DLD1 (cell line): ENCODE results near the gene ADARB1.

Experiments
- in situ Hi-C: cut with HindIII; loops from 2 replicates; pipeline ENCODE4 v1.10.0; 2017; ENCODE audit warnings: low sequenced_read_pairs

Gene ADARB1

GRCh38 chr21:45219517-45219916, 145.1 kb downstream of the ADARB1 start:
- in situ Hi-C loops, result loop anchor here (25.0 kb wide), 1 partner anchor 118 kb away; no protein-coding TSS in a partner anchor

DNA sequence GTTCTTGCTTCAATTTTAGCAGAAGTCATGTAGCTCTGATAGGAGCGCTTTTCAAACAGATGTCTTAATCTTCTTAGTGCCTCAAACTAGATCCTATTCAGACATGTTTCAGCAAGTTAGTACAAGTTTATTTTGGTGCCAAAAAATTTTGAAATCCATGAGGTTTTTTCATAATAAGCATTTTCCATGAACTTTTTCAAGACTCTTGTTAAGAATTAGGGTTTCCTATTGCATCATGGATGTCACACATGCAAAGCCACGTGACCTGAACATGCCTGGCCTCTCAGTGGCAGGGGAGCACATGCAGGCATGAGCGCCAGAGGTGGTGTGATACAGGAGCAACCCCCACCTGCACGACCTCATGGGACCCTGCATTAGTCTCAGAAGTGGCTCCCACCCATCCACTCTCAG, 145.7 kb downstream of the ADARB1 start:
- in situ Hi-C loops, result loop anchor here (25.0 kb wide), 1 partner anchor 117 kb away; no protein-coding TSS in a partner anchor

DNA sequence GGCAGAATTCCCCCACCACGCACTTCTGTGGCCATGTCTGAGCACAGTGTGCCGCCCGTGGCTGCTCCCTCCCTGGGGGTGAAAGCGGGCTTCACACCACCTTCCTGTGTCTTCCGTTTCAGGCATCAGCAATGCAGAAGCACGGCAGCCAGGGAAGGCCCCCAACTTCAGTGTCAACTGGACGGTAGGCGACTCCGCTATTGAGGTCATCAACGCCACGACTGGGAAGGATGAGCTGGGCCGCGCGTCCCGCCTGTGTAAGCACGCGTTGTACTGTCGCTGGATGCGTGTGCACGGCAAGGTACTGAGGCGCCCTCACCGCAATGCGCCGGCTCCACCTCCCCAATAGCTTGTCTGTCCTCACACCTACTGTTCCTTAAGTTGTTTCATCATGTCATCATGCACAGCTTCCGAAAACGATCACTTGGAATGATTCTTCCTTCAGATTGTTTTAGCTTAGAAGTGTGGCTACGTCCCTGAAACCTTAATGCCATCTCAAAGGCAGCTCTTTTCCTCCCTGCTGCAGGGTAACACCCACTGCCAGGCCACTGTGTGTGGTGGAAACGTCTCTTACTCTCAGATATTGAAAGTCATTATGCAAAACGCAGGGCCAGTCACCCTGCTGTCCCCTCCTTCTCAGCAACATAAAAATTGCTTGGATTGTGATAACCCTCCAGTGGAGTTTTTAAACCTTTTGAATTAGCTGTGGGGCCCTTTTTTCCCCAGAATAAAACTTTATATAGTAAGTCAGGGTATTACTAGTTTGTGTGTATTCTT, 146.5 kb downstream of the ADARB1 start:
- in situ Hi-C loops, result loop anchor here (25.0 kb wide), 1 partner anchor 116 kb away; no protein-coding TSS in a partner anchor

DNA sequence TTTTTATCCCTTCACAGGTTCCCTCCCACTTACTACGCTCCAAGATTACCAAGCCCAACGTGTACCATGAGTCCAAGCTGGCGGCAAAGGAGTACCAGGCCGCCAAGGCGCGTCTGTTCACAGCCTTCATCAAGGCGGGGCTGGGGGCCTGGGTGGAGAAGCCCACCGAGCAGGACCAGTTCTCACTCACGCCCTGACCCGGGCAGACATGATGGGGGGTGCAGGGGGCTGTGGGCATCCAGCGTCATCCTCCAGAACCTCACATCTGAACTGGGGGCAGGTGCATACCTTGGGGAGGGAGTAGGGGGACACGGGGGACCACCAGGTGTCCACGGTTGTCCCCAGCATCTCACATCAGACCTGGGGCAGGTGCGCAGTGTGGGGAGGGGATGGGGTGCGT, 147.6 kb downstream of the ADARB1 start:
- in situ Hi-C loops, result loop anchor here (25.0 kb wide), 1 partner anchor 115 kb away; no protein-coding TSS in a partner anchor

- in situ Hi-C loops, result loop anchor here (25.0 kb wide), 1 partner anchor 114 kb away; no protein-coding TSS in a partner anchor
Measured at GRCh38 chr21:45223236-45224185, 149.1 kb downstream of the ADARB1 start.

- in situ Hi-C loops, result loop anchor here (25.0 kb wide), 1 partner anchor 113 kb away; no protein-coding TSS in a partner anchor
Measured at GRCh38 chr21:45224189-45224938, 150.0 kb downstream of the ADARB1 start.

- in situ Hi-C loops, result no loop called here
Measured at GRCh38 chr21:45225041-45225740, 150.8 kb downstream of the ADARB1 start.

- in situ Hi-C loops, result no loop called here
Measured at GRCh38 chr21:45225741-45226327, 151.5 kb downstream of the ADARB1 start.

- in situ Hi-C loops, result no loop called here
Measured at GRCh38 chr21:45226540-45227326, 152.4 kb downstream of the ADARB1 start.

- in situ Hi-C loops, result no loop called here
Measured at GRCh38 chr21:45227735-45228134, 153.4 kb downstream of the ADARB1 start.

GRCh38 chr21:45228171-45228641, 153.8 kb downstream of the ADARB1 start:
- in situ Hi-C loops, result no loop called here

DNA sequence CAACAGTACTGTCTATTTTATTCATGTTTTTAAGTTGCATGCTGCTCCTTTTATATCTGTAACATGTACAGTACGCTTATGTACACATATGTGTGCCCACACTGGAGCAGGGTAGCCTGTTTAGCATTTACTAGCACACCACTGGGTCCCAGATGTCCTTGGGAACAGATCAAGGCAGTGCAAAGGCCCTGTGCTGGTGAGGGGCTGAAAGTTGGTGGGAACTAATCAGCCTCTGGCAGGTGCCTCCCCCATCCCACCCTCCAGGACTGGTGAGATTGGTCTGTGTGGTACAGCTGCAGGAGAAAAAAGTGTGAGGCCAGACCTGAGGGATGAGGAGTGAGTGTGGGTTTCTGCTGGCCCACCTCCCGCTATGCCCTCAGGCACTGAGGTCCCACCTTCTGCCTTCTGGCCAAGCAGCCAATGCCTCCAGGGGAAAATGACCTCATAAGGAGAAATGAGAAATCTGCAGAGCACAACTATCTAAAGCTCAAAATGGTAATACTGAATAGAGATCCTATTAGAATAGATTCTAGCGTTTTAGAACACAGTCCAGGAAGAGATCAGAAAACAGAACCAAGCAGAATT, 154.4 kb downstream of the ADARB1 start:
- in situ Hi-C loops, result no loop called here

GRCh38 chr21:45231705-45232104, 157.3 kb downstream of the ADARB1 start:
- in situ Hi-C loops, result no loop called here

DNA sequence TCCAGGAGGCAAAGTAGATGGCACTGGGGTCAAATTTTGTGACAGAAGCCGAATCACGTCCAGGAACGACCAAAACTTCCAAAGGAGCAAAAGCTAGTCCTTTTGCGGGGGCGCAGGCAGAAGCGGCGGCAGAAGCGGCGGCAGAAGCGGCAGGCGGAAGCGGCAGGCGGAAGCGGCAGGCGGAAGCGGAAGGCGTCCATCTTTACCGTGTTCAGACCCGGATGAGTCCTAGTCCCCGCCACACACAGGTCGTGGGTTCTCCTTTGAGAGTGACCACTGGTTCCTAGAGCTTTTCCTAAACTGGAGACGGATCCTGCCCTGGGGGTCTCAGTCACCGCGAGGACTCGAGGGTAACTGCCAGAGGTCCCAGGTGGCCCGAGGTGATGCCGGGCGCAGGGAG, 159.7 kb downstream of the ADARB1 start:
- in situ Hi-C loops, result no loop called here

- in situ Hi-C loops, result no loop called here
Measured at GRCh38 chr21:45234965-45235364, 160.6 kb downstream of the ADARB1 start.

GRCh38 chr21:45235488-45235887, 161.1 kb downstream of the ADARB1 start:
- in situ Hi-C loops, result no loop called here

DNA sequence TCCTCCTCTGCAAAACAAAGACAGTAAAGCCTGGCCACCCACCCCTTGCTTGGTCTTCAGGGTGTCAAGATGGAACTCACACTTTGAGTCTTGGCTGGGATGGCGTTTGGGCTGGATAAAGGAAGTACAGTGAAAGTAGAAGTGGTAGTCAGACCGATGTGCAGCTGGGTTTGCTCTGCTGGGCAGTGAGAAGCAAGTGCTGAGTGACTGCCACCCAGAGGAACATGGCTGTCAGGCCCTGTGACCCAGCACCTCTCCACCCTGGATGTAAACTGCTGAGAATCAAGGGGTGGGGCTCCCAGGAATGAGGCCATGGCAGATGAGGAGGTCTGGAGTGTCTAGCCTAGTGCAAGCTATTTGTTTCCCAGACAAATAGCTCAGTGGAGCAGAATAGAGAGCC, 162.1 kb downstream of the ADARB1 start:
- in situ Hi-C loops, result no loop called here

DNA sequence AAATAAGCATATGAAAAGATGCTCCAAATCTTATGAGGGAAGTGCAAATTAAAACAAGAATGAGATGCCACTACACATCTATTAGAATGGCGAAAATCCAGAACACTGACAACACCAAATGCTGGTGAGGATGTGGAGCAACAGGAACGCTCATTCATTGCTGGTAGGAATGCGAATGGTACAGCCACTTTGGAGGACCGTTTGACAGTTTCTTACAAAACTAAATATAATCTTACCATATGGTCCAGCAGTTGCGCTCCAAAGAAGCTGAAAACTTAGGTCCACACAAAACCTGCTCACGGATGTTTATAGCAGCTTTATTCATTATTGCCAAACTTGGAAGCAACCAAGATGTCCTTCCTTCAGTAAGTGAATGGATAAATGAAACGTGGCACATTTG, 163.0 kb downstream of the ADARB1 start:
- in situ Hi-C loops, result no loop called here
